DMS53 treated with DMSO at 0.1 percent for 48 hours (cell line): Measurements from ENCODE around the gene PCID2.
"Not testable (repeated sequence)": the region's sequence is repeated elsewhere in the genome, so short reads cannot be mapped to it uniquely, and the experiment has no call there.

Experiments
- DNase-seq: peaks from one replicate; lab custom pipeline; 2025; ENCODE audit not compliant: unreplicated experiment; lab: John Stamatoyannopoulos, UW

PCID2 gene

DNA sequence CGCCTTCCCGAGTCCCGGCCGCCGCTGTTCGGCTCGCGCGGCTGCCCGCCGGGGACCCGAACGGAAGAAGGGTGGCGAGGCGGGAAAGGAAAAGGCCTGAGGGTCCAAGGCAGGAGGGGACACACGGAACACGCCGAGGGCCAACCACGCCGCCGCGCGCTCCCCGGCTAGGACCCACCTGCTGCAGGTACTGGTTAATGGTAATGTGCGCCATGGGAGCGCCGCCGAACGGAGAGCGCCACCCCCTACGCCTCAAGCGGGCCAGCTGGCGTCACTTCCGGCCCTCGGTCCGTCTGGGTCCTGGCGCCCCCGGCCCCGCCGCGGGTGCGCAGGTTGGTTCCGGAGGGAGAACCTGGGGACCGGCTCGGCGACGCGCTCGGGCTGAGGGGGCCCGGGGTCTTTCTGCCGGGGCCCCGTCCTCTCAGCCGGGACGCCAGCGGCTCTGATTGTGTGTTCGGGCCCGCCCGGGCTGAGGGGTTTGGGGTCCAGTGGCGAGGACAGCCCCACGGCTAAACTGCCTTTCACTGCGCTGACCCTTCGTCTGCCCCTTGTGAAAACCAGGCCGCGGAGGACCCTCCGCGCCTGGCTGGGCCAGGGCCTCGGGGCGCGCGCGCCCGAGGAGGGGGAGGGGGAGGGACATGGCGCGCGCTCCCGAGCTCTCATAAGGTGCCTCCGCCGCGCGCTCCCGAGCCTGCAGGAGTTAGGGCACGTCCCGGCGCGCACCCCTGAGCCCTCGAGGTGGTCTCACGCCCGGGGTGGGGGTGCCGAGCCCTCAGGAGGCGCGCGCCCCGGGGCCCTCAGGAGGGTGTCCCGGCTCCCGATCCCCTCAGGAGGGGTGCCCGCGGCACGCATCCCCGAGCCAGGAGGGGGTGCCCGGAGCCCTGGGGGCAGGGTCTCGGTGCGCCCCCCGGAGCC lies at the start of gene PCID2:
Gene PCID2, minus strand, starts transcription at position 249 of the 915 bp plus-strand sequence. Its CDS starts 35 bp downstream, at position 214.
- DNase-seq = peak; percentile 11

DNA sequence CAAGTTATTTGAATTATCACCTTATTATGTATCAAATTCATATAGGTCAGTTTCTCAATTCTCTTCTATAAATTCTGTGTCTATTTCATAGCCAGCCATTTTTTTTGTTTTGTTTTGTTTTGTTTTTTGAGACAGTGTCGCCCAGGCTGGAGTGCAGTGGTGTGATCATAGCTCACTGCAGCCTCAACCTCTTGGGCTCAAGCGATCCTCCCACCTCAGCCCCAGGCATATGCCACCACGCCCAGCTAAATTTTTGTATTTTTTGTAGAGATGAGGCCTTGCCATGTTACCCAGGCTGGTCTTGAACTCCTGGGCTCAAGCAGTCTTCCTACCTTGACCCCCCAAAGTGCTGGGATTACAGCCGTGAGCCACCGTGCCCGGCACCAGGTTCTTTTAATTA lies 49.4 kb upstream of the PCID2 start:
- not testable (repeated sequence) for DNase-seq

- no peak for DNase-seq
Measured at GRCh38 chr13:113252516-113253095, 44.1 kb upstream of the PCID2 start.

GRCh38 chr13:113245849-113246796 lies 37.7 kb upstream of the PCID2 start:
- DNase-seq = no peak

DNA sequence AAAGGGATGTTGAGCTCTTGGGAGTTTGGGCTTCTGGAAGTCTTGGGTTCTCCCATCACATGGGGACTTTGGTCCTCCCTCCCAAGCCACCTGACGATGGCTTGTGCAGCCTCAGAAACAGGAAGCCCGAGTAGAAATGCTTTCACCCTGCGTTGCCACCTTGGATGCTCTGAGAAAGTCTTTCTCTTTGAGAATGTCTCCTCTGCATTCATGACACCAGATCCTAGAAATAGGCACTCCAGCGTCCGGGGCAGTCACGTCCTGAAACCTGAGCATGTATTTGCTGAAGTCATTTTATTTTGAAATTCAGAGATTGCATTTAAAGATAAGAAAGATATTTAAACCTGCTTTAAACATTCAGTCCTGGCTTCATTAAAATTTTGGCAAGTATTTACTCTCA lies 35.4 kb upstream of the PCID2 start:
- no peak for DNase-seq

DNA sequence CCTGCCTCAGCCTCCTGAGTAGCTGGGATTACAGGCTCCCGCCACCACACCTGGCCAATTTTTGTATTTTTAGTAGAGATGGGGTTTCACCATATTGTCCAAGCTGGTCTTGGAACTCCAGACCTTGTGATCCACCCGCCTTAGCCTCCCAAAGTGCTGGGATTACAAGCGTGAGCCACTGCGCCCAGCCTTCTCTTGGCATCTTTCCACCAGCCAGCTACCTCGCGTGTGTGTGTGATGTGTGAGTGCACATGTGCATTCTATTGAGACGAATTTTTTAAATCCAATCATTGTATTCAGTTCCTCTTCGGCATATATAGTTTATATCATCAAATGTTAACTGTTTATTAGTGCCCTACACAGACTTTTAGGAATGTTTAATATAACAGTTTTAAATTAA lies 33.2 kb upstream of the PCID2 start:
- not testable (repeated sequence) for DNase-seq

- no peak for DNase-seq
Measured at GRCh38 chr13:113239986-113240385, 31.5 kb upstream of the PCID2 start.

GRCh38 chr13:113239357-113239756 lies 30.9 kb upstream of the PCID2 start:
- no peak for DNase-seq

GRCh38 chr13:113238536-113238935 lies 30.1 kb upstream of the PCID2 start:
- no peak for DNase-seq

- DNase-seq = no peak
Measured at GRCh38 chr13:113233101-113233500, 24.6 kb upstream of the PCID2 start.

- DNase-seq = no peak
Measured at GRCh38 chr13:113232208-113233003, 23.9 kb upstream of the PCID2 start.

DNA sequence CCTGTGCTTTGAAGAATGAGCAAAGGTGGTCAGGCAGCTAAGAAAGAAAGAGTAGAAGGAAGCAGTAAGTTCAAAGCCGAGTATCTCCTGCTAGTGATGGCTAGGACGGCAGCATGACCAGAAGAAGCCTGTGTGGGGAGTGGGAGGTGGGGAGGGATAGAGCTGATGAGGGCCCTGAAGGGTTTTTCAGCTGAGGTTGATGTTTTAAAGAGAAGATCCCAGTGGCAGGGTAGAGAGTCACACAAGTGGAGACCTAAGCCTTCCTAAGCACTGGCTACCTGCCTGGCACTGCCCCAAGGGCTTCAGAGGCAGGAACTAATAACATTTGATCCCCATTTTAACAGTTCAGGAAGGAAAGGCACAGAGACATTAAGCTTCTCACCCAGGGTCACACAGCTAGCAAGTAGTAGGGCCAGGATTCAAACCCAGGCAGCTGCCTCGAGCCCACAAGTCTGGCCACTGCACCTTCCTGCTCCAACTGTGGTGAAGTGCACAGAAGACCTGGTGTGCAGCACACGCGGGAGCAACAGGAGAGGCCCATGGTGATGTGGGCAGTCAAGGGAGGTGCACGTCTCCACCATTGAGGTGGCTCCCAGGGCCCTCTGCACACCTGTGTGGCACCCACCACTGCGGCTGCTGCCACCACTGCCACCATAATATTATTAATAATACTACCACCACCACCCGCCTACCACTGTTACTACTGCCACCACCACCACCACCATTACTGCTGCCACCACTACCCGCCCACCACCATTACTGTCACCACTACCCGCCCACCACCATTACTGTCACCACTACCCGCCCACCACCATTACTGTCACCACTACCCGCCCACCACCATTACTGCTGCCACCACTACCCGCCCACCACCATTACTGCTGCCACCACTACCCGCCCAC lies 23.1 kb upstream of the PCID2 start:
- DNase-seq = no peak

GRCh38 chr13:113229791-113230190 lies 21.3 kb upstream of the PCID2 start:
- DNase-seq = no peak

DNA sequence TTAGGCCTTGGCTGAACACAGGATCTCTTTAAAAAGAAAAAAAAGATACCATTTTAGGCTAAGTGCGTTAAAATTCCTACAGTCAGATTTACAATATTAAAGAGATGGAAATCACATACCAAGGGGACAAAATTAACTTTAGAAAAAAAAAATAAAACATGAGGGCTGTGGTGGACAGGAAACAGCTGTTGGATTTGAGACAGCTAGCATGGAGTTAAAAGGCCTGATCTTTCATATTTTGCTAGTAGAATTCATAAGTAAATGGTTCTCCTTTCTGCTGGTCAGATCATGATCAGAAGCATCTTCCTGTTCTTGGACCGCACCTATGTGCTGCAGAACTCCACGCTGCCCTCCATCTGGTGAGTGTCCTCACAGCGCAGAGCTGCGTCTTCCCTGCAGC lies 20.7 kb upstream of the PCID2 start:
- DNase-seq = no peak

DNA sequence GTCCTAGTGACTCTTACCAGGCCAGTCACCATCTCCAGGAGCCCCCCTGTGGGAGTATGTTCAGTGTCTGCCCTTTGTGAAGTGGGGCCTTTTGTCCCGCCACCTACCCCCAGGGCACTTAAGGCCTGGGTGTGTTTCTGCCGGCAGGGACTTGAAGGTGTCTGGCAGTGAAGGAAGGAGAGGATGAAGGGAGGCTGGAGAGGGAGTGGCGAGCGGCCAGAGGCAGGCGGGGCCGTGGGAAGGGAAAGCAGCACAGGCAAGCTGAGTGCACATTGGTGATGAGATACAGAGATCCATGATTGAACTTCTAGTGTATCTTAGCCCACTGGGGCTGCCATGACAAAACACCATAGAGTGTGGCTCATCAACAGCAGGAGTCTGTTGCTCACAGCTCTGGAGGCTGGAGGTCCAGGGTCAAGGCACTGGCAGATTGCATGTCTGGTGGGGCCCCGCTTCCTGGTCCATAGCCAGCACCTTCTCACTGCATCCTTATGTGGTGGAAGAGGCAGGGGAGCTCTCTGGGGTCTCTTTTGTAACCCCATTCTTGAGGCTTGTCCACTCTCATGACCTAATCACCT lies 18.5 kb upstream of the PCID2 start:
- DNase-seq = no peak

DNA sequence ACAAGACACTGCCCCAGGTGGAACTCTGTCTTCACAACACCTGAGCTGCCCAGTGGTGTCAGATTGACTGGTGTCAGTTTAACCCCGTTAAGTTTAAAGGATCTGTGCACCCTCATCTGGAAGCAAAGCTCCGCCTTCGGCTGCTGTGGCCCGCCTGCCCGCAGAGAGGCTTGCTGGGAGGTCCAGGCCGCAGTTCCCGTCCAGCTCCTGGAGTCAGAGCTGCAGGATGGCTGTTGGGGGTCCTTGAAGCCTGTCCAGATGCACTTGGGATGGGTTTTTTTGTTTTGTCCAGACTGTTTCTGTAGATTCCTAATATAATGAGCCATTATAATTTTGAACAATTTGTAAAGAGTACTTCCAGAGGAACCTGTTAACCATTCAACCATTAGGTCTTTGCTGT lies 17.0 kb upstream of the PCID2 start:
- DNase-seq = no peak

DNA sequence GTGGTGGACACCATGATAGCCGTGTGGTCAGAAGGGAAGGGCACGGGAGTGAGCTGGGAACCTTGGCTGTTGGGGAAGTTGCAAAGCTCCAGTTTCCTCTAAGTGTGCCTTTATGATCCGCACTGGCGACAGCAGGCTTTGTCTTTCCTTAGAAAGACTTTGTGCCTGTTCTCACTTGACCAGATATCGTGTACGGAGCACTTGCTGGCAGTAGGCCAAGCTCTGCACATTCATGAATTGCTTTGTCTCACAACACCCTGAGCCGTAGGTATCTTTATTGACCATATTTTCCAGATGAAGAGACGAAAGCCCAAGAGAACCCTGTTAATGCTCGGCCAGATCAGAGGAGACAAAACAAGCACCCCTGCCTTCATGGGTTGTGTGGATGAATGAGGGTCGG lies 16.0 kb upstream of the PCID2 start:
- DNase-seq = no peak

GRCh38 chr13:113223070-113223469 lies 14.6 kb upstream of the PCID2 start:
- no peak for DNase-seq

DNA sequence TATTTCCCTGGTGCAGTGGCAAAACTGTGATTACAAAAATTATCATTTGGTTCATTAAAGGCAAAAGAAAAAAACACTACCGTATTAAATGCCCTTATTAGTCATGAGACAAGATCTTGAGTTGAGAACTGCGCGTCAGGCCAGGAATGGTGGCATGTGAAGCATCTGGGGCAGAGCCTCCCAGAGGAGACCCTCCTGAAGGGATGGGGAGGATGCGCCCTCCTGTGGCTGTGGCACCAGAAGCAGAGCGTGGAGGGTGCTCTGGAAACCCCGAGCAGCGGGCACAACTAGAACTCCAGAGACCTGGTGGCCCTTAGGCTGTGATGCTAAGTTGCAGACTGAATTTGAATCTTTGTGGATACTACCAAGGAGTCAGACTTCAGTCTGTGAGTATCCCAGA lies 12.4 kb upstream of the PCID2 start:
- DNase-seq = no peak
